ENCODE measurements around the gene ATG7. TPM values are rescaled to one million over a fixed set of nuclear protein-coding genes. Genes with fewer than 3 reads are reported as not detected.
"Not testable (repeated sequence)": the region's sequence is repeated elsewhere in the genome, so short reads cannot be mapped to it uniquely, and the experiment has no call there.

ATG7 gene
- polyA plus RNA-seq, 6 donors from 2014 or later = 15.5 to 36.9 (median 18.4) TPM

DNA sequence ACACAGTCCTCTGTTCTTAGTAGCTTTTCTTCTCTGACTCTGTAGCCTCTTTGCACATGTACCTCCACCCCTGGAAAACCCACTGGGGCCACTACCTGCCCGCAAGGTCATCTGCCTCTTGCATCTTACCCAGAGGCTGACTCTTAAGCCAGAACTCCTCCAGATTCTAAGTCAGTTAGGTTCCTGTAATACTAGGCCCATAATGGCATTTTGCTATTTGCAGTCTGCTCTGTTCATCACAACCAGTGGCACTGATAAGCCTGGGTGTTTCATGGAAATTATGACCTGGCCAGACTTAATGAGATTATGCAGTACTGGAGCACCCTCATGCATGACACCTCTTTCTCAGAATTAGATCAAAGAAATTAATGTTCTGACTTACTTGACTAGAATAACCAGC lies 31.7 kb upstream of the ATG7 start:
- Mint-ChIP-seq H3K4me3 (no peak overlapping the region), H3K27ac (peak overlapping the region in 1 of 6 donors; percentile 14), H3K27me3 (peaks cover 12 to 16% (median 15%) of the 10 kb centered on the region in 3 donors), H3K9me3 (peaks cover 0 to 12% (median 1%) of the 10 kb centered on the region in 7 donors), H3K36me3 (no peaks in the 10 kb centered on the region), H3K4me1 (no peaks in the 10 kb centered on the region)
- ATAC-seq (ENCODE audit: low read depth in 2 of 2) (no peak), DNase-seq (no peak)

DNA sequence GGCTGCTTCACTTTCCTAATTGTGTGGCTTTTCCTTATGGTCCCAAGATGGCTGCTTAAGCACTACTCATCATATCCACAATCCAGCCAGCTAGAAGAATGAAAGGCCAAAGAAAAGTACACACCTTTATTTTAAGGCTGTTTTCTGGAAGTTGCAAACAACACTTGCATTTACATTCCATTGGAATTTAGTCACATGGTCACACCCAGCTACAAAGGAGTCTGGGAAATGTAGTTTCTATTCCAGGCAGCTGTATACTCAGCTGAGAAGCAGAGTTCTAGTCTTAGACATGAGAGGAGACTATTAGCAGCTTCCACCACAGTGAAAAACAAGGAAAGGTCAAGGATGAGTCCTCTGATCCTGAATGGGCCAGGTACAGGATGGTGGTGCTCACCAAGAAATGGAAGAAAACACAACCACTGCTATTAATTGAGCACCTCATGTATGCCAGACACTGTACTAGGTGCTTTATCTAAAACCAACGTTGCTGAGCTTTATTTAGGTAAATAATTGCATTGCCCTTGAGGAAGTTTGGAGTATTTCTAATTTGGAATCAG lies 28.0 kb upstream of the ATG7 start:
- Mint-ChIP-seq H3K27me3 (peaks cover 4 to 11% (median 10%) of the 10 kb centered on the region in 3 donors), H3K9me3 (peaks cover 0 to 3% (median 0%) of the 10 kb centered on the region in 7 donors), H3K4me1 (no peaks in the 10 kb centered on the region), H3K27ac (no peak overlapping the region), H3K4me3 (no peak overlapping the region), H3K36me3 (no peaks in the 10 kb centered on the region)
- DNase-seq (no peak), ATAC-seq (ENCODE audit: low read depth in 2 of 2) (no peak)

DNA sequence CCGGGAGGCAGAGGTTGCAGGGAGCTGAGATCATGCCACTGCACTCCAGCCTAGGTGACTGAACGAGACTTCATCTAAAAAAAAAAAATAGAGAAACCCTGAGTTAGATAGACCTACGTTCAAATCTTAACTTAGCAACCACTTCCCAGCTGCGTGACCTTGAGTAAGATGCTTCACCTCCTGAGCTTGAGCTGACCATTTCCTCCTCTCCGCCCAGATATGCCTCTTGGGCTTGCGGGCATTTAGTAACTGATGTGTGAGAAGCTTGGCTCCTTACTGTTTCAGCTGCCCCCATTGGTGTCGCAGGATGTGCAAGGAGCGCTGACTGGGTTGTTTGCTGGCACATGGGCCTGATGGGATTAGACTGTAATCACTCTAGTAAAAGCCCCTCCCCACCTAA lies 26.9 kb upstream of the ATG7 start:
- Mint-ChIP-seq H3K27ac (no peak overlapping the region), H3K4me1 (no peaks in the 10 kb centered on the region), H3K9me3 (no peaks in the 10 kb centered on the region), H3K27me3 (peaks cover 4 to 12% (median 8%) of the 10 kb centered on the region in 3 donors), H3K36me3 (no peaks in the 10 kb centered on the region), H3K4me3 (no peak overlapping the region)
- DNase-seq = no peak
- no peak for ATAC-seq (ENCODE audit: low read depth in 2 of 2)

DNA sequence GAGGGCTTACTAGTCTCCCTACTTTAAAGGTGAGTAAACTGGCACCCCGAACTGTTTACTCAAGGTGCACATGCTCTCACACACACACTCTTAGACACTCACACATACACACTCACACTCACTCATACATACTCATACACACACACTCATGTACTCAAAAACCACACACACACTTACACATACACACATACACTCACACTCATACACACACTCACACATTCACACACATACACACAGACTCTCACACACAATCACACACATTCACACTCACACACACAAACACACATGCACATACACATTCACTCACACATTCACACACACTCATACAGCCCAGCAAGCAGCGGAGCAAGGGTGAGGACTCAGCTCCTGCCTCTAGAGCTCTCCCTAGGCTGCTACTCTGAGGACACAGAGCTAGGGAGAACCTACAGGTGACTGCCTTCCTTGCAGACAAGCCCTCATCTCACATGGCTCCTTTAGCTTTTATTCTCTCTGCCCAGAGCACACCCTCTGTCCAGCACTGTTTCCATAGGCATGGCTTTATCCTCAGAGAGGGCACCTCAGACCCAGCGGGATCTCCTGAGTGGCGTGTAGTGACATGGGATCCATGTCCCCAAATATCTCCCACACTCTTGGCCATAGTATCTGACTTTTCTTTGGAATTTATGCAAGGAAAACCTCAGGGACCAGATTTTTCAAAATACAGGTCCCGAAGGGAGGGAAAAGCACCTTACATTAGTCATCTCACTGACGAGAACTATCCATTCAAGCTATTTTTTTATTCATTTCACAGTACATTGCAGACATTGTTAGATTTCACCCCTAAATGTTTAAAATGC lies 26.2 kb upstream of the ATG7 start:
- H3K9me3 Mint-ChIP-seq = no peaks in the 10 kb centered on the region
- H3K4me3 Mint-ChIP-seq = no peak overlapping the region
- H3K4me1 Mint-ChIP-seq = no peaks in the 10 kb centered on the region
- H3K27ac Mint-ChIP-seq = no peak overlapping the region
- ATAC-seq (ENCODE audit: low read depth in 2 of 2) (no peak), DNase-seq (no peak)
- H3K27me3 Mint-ChIP-seq = peaks cover 0 to 18% (median 4%) of the 10 kb centered on the region in 3 donors
- no peaks in the 10 kb centered on the region for H3K36me3 Mint-ChIP-seq

DNA sequence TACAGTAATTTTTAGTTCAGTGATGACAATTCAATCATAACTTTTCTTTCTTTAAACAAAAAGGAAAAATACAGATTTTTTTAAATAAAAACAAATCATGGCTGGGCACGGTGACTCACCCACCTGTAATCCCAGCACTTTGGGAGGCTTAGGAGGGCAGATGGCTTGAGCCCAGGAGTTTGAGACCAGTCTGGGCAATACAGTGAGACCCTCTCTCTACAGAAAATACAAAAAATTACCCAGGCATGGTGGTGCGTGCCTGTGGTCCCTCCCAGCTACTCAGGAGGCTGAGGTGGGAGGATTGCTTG lies 25.6 kb upstream of the ATG7 start:
- peaks cover 0 to 19% (median 4%) of the 10 kb centered on the region in 3 donors for H3K27me3 Mint-ChIP-seq
- H3K27ac Mint-ChIP-seq = no peak overlapping the region
- H3K4me3 Mint-ChIP-seq = no peak overlapping the region
- H3K4me1 Mint-ChIP-seq = no peaks in the 10 kb centered on the region
- ATAC-seq (ENCODE audit: low read depth in 2 of 2) (no peak), DNase-seq (no peak)
- no peaks in the 10 kb centered on the region for H3K9me3 Mint-ChIP-seq
- no peaks in the 10 kb centered on the region for H3K36me3 Mint-ChIP-seq

DNA sequence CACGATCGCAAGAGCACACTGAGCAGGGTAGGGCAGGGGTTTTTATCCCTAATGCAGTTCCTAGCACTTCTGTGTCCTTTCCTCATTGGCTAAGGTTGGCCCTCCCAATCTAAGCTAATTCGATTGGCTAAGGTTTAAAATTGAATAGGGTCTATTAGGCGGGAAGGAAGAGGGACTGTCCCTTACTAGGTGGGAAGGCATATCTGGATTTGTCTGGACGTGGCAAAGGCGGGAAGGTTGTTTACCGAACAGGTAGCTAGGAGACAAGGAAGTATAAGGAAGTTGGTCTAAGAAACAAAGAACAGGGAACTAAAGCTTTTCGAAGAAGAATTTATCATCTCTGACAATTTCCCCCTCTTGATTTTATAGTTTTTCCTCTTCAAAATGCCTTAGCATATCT lies 24.8 kb upstream of the ATG7 start:
- H3K4me1 Mint-ChIP-seq = no peaks in the 10 kb centered on the region
- H3K9me3 Mint-ChIP-seq = no peaks in the 10 kb centered on the region
- peak overlapping the region in 2 of 6 donors; percentile 28 to 39 for H3K27ac Mint-ChIP-seq
- H3K4me3 Mint-ChIP-seq = no peak overlapping the region
- DNase-seq (no peak), ATAC-seq (ENCODE audit: low read depth in 2 of 2) (no peak)
- peaks cover 0 to 27% (median 4%) of the 10 kb centered on the region in 3 donors for H3K27me3 Mint-ChIP-seq
- H3K36me3 Mint-ChIP-seq = no peaks in the 10 kb centered on the region

DNA sequence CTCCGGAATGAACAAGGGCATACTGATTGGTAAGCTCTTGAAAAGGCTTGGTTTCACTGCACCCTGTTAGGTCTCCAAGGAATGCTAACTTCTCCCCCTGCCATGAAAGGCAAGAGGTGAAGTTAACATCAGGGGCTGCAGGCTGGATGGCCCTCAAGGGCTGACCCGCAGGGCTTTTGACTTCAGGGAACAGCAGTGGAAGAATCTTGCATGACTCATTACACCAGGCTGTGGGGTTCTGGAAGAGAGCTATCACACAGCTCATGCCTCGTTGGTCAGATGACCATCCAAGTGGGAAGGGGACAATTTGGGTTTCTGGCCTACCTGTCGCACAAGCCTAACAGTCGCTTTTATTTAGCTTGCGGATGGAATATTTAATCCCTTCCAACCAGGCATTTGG lies 23.6 kb upstream of the ATG7 start:
- Mint-ChIP-seq H3K9me3 (no peaks in the 10 kb centered on the region), H3K27me3 (peaks cover 5 to 34% (median 6%) of the 10 kb centered on the region in 3 donors), H3K27ac (no peak overlapping the region), H3K4me1 (no peaks in the 10 kb centered on the region), H3K36me3 (peaks cover 0 to 6% of the 10 kb centered on the region in 2 donors), H3K4me3 (no peak overlapping the region)
- DNase-seq (no peak), ATAC-seq (ENCODE audit: low read depth in 2 of 2) (no peak)

DNA sequence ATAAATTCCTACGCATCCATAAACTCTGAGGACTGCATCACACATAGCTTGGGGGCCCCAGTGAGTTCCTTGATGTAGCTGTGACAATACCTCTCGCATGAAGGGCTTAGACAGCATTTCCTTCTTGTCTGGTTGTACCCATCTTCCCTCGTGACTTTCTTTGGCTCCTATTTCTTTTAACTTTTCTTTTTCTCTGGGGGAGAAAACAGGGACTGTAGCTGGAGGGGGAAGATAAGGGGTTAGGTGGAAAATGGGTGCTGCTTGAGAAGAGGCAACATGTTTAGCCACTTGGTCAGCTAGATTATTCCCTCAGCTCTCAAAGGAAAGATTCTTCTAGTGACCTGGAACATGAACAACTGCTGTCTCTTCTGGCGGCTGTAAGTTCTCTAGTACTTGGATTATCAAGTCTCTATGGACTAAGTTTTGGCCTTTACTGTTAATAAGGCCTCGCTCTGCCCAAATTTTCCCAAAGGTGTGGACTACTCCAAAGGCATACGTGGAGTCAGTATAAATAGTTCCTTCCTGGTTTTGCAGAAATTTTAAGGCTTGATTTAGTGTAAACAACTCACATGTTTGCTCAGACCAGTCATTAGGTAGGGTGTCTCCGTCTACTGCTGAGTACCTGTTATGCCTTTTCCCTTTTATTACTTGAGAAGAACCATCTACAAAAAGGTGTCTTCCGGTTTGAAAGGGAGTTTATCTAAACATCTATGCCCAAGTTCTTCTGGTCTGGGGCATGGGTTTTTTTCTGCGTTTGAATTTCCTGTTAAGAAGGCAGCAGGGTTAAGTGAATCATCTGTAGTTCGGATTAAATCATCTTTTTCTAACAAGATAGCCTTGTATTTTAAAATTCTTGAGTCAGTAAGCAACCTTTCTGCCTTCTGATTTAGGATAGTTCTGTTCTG lies 21.0 kb upstream of the ATG7 start:
- Mint-ChIP-seq H3K4me1 (no peaks in the 10 kb centered on the region), H3K9me3 (peaks cover 0 to 5% (median 0%) of the 10 kb centered on the region in 7 donors), H3K4me3 (no peak overlapping the region), H3K27ac (no peak overlapping the region), H3K36me3 (peaks cover 6 to 9% of the 10 kb centered on the region in 2 donors), H3K27me3 (peaks cover 17 to 51% (median 30%) of the 10 kb centered on the region in 3 donors)
- no peak for DNase-seq
- no peak for ATAC-seq (ENCODE audit: low read depth in 2 of 2)

DNA sequence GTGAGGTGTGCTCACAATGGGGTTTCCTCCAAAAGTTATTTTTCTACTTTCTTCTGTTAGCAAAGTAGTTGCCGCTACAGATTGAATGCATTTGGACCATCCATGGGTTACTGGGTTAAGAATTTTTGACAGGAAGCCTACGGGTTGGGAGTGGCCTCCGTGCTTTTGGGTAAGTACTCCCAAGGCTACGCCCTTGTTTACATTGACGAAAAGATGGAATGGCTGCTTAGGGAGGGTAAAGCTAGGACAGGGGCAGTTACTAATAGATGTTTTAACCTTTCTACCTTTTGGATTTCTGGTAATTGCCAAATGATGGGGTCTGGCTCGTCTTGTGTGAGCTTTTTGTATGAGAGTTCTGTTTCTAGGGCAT lies 20.4 kb upstream of the ATG7 start:
- peaks cover 0 to 5% (median 0%) of the 10 kb centered on the region in 7 donors for H3K9me3 Mint-ChIP-seq
- peaks cover 6 to 9% of the 10 kb centered on the region in 2 donors for H3K36me3 Mint-ChIP-seq
- H3K27ac Mint-ChIP-seq = no peak overlapping the region
- no peak for DNase-seq
- ATAC-seq (ENCODE audit: low read depth in 2 of 2) = no peak
- no peaks in the 10 kb centered on the region for H3K4me1 Mint-ChIP-seq
- H3K4me3 Mint-ChIP-seq = no peak overlapping the region
- peaks cover 17 to 53% (median 34%) of the 10 kb centered on the region in 3 donors for H3K27me3 Mint-ChIP-seq

DNA sequence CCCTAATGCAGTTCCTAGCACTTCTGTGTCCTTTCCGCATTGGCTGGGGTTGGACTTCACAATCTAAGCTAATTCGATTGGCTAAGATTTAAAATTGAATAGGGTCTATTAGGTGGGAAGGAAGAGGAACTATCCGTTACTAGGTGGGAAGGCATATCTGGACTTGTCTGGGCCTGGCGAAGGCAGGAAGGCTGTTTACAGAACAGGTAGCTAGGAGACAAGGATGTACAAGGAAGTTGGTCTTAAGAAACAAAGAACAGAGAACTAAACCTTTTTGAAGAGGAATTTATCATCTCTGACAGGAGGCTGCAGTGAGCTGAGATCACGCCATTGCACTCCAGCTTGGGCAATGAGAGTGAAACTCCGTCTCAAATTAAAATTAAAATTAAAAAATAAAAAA lies 17.3 kb upstream of the ATG7 start:
- H3K27ac Mint-ChIP-seq = no peak overlapping the region
- peaks cover 6 to 9% of the 10 kb centered on the region in 2 donors for H3K36me3 Mint-ChIP-seq
- DNase-seq (no peak), ATAC-seq (ENCODE audit: low read depth in 2 of 2) (no peak)
- peaks cover 12 to 56% (median 43%) of the 10 kb centered on the region in 3 donors for H3K27me3 Mint-ChIP-seq
- H3K4me1 Mint-ChIP-seq = no peaks in the 10 kb centered on the region
- peaks cover 0 to 5% (median 0%) of the 10 kb centered on the region in 7 donors for H3K9me3 Mint-ChIP-seq
- no peak overlapping the region for H3K4me3 Mint-ChIP-seq

DNA sequence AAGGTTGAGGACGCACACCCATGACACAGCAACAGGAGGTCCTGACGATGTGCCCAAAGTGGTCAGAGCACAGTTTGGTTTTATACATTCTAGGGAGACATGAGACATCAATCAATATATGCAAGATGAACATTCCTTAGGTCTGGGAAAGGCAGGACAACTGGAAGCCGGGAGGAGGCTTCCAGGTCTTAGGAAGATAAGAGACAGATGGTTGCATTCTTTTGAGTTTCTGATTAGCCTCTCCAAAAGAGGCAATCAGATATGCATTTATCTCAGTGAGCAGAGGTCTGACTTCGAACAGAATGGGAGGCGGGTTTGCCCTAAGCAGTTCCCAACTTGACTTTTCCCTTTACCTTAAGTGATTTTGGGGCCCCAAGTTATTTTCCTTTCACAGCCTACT lies 16.7 kb upstream of the ATG7 start:
- H3K27ac Mint-ChIP-seq = peak overlapping the region in 1 of 6 donors; percentile 13
- H3K4me1 Mint-ChIP-seq; H3K9me3 Mint-ChIP-seq; H3K4me3 Mint-ChIP-seq; ATAC-seq (ENCODE audit: low read depth in 2 of 2); H3K36me3 Mint-ChIP-seq; DNase-seq: not testable (repeated sequence)
- peaks cover 12 to 59% (median 49%) of the 10 kb centered on the region in 3 donors for H3K27me3 Mint-ChIP-seq

DNA sequence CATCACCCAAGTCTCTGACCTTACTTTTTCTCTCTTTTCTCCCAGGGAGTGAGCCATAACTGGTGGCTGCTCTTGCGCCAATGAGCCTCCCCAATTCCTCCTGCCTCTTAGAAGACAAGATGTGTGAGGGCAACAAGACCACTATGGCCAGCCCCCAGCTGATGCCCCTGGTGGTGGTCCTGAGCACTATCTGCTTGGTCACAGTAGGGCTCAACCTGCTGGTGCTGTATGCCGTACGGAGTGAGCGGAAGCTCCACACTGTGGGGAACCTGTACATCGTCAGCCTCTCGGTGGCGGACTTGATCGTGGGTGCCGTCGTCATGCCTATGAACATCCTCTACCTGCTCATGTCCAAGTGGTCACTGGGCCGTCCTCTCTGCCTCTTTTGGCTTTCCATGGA lies 13.2 kb upstream of the ATG7 start:
- H3K4me1 Mint-ChIP-seq = no peaks in the 10 kb centered on the region
- DNase-seq (no peak), ATAC-seq (ENCODE audit: low read depth in 2 of 2) (no peak)
- no peak overlapping the region for H3K27ac Mint-ChIP-seq
- H3K4me3 Mint-ChIP-seq = no peak overlapping the region
- H3K27me3 Mint-ChIP-seq = peaks cover 17 to 48% (median 43%) of the 10 kb centered on the region in 3 donors
- H3K36me3 Mint-ChIP-seq = peaks cover 0 to 9% of the 10 kb centered on the region in 2 donors
- peaks cover 0 to 5% (median 0%) of the 10 kb centered on the region in 7 donors for H3K9me3 Mint-ChIP-seq

DNA sequence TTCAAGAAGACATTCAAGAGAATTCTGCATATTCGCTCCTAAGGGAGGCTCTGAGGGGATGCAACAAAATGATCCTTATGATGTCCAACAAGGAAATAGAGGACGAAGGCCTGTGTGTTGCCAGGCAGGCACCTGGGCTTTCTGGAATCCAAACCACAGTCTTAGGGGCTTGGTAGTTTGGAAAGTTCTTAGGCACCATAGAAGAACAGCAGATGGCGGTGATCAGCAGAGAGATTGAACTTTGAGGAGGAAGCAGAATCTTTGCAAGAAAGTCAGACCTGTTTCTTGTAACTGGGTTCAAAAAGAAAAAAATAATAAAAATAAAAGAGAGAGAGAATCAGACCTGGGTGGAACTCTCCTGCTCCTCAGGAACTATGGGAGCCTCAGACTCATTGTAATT lies 11.7 kb upstream of the ATG7 start:
- no peak overlapping the region for H3K4me3 Mint-ChIP-seq
- DNase-seq = no peak
- H3K4me1 Mint-ChIP-seq = no peaks in the 10 kb centered on the region
- H3K36me3 Mint-ChIP-seq = no peaks in the 10 kb centered on the region
- H3K27me3 Mint-ChIP-seq = peaks cover 26 to 44% (median 42%) of the 10 kb centered on the region in 3 donors
- ATAC-seq (ENCODE audit: low read depth in 2 of 2) = no peak
- no peaks in the 10 kb centered on the region for H3K9me3 Mint-ChIP-seq
- H3K27ac Mint-ChIP-seq = no peak overlapping the region
